HG03354 (cell line): Measurements from ENCODE around the gene RPS14.
"Not testable (repeated sequence)": the region's sequence is repeated elsewhere in the genome, so short reads cannot be mapped to it uniquely, and the experiment has no call there.

ENCODE experiments used
- ATAC-seq: cut with Tn5 transposase; IDR thresholded peaks from one replicate; pipeline ENCODE4 v1.9.1; 2021; ENCODE audit warnings: mild to moderate bottlenecking; ENCODE audit not compliant: unreplicated experiment, poor library complexity, severe bottlenecking

RPS14 gene

DNA sequence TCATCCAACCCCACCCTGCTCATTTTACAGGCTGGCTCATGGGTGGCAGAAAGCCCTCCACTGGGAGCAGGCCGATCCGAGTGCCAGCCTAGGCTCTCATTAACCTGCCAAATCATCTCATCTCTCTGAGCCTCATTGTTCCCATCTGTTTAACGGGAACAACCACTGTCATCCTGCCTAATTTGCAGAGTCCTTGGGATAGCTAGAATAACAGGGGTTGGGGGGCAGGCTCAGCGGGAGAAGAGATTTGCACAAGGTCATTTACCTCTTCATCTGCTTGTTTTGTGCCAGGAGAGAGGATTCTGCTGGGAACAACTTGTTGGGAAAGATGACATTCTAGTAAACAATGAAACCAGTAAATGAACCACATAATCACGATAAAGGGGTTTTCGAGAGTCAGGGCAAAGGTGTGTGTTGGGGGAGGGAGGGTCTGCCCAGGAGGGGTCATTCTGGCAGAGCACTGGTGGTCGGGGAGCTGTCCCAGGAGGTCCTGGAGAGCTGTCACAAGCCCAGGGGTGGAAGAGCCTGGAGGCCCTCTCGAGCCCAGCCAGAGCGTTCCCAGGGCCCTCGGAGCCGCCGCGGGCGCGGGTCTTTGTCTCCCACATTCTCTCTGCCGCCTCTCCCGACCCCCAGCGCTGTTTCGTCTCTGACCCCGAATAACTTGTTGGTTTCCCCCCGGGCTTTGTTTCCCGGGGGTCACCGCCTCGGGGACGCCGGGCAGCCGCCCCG, 35.6 kb upstream of the RPS14 start:
- ATAC-seq = no peak

DNA sequence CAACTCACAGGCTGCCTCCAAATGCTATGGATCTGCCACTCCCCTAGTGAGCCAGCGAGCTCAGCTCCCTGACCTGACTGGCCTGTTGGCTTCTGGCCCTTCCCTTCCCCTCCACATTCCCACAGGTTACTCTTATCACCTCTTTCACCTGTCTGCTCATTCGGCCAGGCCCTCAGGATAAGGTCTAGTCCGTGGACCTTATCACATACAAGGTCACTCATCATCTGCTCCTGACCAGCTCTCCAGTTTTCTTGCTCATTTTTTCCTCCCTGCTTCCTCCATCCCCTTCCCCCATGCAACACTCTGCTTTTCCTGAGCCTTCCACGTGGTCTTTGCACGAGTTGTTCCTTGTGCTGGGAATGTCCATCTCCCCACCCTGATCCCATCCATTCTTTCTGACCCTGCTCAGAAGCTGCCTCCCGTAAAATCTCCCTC, 32.5 kb upstream of the RPS14 start:
- ATAC-seq = no peak

GRCh38 chr5:150481708-150481965, 32.1 kb upstream of the RPS14 start:
- no peak for ATAC-seq

DNA sequence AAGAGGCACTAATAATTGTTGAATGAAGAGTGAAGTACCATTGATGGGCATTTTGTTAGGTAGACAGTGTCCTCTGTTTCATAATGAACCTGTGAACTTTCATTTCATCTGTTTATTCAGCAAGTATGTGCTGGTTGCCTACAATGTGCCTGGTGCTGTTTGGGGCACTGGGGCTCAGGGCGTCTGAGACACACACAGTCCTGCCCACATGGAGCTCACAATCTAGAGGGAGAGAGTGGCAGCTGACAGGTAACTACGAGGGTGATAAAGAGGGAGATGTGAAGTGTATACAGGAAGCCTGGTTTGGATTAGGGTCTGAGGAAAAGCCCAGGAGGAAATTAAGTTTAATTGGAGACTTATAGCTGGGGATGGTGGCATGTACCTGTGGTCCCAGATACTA, 29.9 kb upstream of the RPS14 start:
- no peak for ATAC-seq

DNA sequence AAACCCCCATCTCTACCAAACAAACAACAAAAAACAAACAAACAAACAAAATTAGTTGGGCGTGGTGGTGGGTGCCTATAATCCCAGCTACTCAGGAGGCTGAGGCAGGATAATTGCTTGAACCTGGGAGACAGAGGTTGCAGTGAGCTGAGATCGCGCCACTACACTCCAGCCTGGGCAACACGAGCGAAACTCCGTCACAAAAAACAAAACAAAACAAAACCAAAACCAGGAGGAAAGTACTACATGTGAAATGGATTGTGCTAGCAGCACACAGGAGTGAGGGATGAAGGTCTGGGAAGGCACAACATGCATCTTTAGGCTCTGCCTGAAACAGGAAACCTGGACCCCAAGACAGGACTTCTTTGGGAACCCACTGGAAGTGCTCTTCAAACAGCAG, 27.0 kb upstream of the RPS14 start:
- ATAC-seq = not testable (repeated sequence)

GRCh38 chr5:150473673-150474358, 24.3 kb upstream of the RPS14 start:
- ATAC-seq = no peak

- no peak for ATAC-seq
Observed at GRCh38 chr5:150469718-150470469, 20.4 kb upstream of the RPS14 start.

- ATAC-seq = no peak
Observed at GRCh38 chr5:150468206-150468605, 18.7 kb upstream of the RPS14 start.

DNA sequence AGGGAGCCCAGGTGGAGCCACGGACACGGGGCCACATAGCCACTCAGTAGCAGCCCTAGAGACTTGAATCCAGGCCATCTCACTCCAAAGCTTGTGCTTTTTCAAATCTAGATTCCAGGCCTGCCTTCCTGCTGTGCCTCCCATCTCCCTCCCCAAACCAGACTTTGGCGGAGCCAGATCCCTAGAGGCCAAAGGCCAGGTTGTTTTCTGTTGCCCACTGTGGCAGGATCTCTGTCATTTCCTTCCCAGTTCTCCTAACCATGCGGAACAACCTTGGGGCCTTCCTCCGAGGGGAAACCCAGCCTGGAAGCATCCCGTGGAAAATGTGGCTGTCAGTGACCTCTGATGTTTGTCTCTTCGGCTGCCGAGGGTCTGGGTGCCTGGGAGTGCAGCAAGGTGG, 16.4 kb upstream of the RPS14 start:
- ATAC-seq = no peak

DNA sequence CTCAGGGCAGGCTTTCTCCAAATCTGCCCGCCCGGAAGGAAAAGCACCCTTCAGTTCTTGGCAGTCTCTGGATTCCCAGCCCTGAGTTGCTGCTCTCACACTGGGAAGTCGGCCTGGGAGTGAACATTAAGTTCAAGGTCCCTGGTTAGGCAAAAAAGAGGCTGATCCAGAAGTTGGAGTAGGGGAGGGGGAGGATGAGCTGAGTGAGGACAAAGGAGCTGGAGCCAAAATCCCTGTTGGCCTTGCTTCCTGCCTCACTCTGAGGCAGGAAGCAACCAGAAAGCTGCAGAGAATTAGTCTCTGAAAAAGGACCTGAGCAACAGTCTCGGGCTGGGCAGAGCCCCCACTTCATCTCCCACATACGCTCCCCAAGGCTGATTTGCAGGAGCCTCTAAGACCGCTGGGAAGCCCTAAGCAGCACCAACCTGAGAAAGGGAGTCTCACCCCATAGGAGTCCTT, 15.0 kb upstream of the RPS14 start:
- ATAC-seq = no peak

GRCh38 chr5:150461231-150461630, 11.7 kb upstream of the RPS14 start:
- peak; percentile 85 for ATAC-seq

DNA sequence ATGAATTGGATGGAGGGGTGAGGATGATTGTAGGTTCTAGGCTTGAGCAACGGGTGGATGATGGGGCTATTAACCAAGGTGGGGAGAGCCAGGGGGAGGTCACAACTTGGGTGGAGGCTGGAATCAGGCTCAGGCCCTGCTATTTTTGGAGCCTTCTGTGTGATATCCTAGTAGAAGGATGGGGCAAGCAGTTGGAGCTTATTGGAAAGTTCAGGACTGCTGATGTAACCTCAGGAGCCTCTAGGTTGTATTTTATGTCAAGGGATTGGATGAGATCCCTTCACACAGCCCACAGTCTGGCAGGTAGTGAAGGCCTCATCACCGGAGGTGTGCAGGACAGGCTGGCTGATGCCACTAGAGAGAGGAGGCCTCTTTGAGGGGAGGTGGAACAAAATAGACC, 11.2 kb upstream of the RPS14 start:
- ATAC-seq = no peak

- ATAC-seq = peak; percentile 77
Observed at GRCh38 chr5:150458802-150459557, 9.4 kb upstream of the RPS14 start.

DNA sequence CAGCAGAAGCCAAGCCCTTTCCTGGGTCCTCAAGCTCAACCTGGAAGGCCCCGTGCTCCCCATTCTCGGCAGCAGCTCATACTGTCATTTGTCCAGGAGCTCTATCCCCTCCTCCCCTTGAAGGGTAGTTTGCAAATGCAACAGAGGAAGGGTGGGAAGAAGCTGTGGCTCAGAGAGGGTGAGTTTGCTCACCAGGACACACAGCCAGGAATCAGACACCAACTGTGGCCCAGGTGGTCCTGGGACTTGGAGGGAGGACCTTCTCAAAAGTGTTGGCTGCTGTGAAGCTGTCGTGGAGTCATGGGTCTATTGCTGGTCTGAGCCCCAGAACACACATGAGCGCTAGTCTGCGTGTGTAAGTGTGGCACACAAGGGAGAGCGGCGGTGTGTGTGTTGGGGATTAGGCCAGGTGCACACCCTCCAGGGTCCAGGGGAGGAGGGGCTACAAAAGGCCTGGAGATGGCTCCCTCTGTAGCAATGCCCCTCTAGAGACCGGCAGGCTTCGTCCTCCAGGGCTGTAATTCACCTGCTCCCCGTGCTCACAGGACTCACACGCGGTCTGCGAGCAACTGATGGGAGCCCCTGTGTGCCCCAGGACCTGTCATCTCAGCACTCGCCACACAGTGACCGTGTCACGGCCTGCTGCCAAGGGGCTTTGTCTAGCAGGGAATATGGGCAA, 8.2 kb upstream of the RPS14 start:
- no peak for ATAC-seq

DNA sequence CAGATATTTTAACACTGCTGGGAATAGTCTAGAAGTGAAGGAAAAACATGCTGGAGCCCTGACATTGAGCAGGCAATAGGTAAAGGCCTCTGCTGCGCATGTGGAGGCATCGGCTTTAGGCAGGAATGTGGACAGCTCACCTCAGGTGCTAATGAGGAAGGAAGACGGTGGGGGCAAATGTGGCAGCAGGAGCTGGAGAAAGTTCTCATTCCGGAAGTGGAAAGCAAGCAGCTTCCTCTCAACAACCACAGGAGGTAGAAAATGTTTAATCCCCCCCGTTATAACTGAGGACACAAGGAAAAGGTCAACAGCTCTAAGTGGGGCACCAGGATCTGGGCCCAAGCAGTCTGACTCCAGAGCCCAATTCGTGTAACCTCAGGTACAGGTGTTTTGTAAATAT, 7.6 kb upstream of the RPS14 start:
- ATAC-seq = no peak

DNA sequence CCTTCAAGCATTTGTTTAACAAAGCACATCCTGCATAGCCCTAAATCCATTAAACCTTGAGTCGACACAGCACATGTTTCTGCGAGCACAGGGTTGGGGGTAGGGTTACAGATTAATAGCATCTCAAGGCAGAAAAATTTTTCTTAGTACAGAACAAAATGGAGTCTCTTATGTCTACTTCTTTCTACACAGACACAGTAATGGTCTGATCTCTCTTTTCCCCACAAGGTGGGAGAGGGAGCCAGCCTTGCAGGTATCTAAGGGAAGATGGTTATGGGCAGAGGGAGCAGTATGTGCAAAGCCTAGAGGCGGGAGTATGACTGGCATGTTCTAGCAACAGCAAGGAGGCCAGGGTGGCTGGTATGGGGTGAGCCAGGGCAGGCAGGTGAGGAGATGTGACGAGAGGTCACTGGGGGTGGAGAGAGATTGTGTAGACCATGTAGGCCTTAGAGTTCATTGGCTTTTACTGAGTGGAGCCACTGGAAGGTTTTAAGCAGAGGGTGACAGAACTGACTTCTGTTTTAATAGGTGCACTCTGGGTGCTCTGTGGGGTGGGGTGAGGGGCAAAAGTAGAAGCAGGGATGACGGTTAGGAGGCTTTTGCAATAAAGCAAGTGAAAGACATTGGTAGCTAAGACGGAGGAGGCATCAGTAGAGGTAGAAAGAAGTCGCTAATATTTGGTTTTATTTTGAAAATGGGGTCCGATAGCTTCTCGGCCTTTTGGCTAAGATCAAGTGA, 5.1 kb upstream of the RPS14 start:
- no peak for ATAC-seq

GRCh38 chr5:150454027-150454426, 4.5 kb upstream of the RPS14 start:
- not testable (repeated sequence) for ATAC-seq

DNA sequence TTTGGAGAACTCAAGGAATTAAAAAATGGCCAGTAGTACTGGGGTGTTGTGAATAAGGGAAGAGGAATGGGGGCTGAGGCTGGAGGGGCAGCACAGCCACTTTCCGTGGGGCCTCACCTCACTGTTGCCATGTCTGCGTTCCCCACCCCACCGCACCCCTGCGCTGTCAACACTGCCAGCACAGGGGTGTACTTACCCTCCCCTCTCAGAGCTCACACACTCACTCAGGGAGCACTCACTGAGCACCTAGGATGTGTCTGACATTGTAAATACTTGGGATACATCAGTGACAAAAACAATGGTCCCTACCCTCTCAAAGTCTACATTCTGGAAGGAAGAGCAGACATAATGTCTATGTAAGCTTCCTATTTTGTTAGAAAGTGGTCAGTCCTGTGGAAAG, 3.4 kb upstream of the RPS14 start:
- no peak for ATAC-seq

GRCh38 chr5:150451594-150451993, 2.1 kb upstream of the RPS14 start:
- ATAC-seq = no peak
